NB4 (cell line): ENCODE measurements around the gene PHF2.

Experiments
- DNase-seq: peaks from one replicate; pipeline ENCODE4 v3.0.0; 2010; ENCODE audit warnings: low read depth
- H3K4me3 ChIP-seq: one replicate; pipeline ENCODE4 v1.5.1; 2011; ENCODE audit warnings: mild to moderate bottlenecking, low read depth, low read length, moderate library complexity
- CTCF ChIP-seq: IDR thresholded peaks from one replicate; pipeline ENCODE4 v1.5.1; 2012; ENCODE audit warnings: low read depth, low read length
- MAX ChIP-seq: IDR thresholded peaks from 2 replicates; pipeline ENCODE4 v1.6.1; 2011; ENCODE audit warnings: low read depth, low read length
- MYC ChIP-seq: IDR thresholded peaks from 2 replicates; pipeline ENCODE4 v1.6.1; 2011; ENCODE audit warnings: low read depth, low read length
- POLR2A ChIP-seq: IDR thresholded peaks from 2 replicates; pipeline ENCODE4 v1.6.1; 2011; ENCODE audit warnings: mild to moderate bottlenecking; ENCODE audit not compliant: insufficient read length; ENCODE audit errors: extremely low read depth

Gene PHF2

GRCh38 chr9:93676310-93677047 lies 100.1 kb downstream of the PHF2 start:
- no peak for DNase-seq
- no peak overlapping the region for H3K4me3 ChIP-seq
- TF ChIP-seq CTCF, result no peak
- no peak for TF ChIP-seq MYC
- no peak for TF ChIP-seq POLR2A
- no peak for TF ChIP-seq MAX

- DNase-seq, result no peak
- TF ChIP-seq MYC, result no peak
- no peak for TF ChIP-seq POLR2A
- TF ChIP-seq CTCF, result no peak
- no peak for TF ChIP-seq MAX
- H3K4me3 ChIP-seq, result no peak overlapping the region
These were observed 100.7 kb downstream of the PHF2 start for GRCh38 chr9:93677048-93677571.

- no peak for DNase-seq
- TF ChIP-seq MYC, result no peak
- no peak for TF ChIP-seq CTCF
- TF ChIP-seq POLR2A, result no peak
- no peak for TF ChIP-seq MAX
- no peak overlapping the region for H3K4me3 ChIP-seq
These were observed 101.3 kb downstream of the PHF2 start for GRCh38 chr9:93677641-93678136.

- no peak for DNase-seq
- H3K4me3 ChIP-seq, result no peak overlapping the region
- TF ChIP-seq MYC (no peak), CTCF (no peak), POLR2A (no peak), MAX (no peak)
These were observed 102.0 kb downstream of the PHF2 start for GRCh38 chr9:93678199-93679019.

GRCh38 chr9:93679536-93680442 lies 103.4 kb downstream of the PHF2 start:
- H3K4me3 ChIP-seq, result no peak overlapping the region
- DNase-seq, result no peak
- no peak for TF ChIP-seq POLR2A
- no peak for TF ChIP-seq MAX
- no peak for TF ChIP-seq CTCF
- no peak for TF ChIP-seq MYC
